Prostate gland (tissue), 2 donors: Measurements from ENCODE around the gene HIVEP3. TPM values are rescaled to one million over a fixed set of nuclear protein-coding genes. Genes with fewer than 3 reads are reported as not detected.

Experiments used
- DNase-seq: peaks from one replicate; pipeline ENCODE4 v3.0.0-alpha.2; 2019; ENCODE audit warnings: low spot score
- H3K27ac ChIP-seq, 2 donors: fragments of 200-600 bp; sonication (generic); 2 replicates each; pipeline ENCODE4 v1.5.1; 2017 to 2019
- H3K27me3 ChIP-seq: fragments of 200-600 bp; sonication (generic); replicated peaks from 2 replicates; pipeline ENCODE4 v1.5.1; 2019; ENCODE audit not compliant: insufficient read depth
- H3K36me3 ChIP-seq, 2 donors: fragments of 200-600 bp; sonication (generic); 1 replicate in 1 of 2; 2 replicates in 1 of 2; pipeline versions ENCODE4 v1.5.1 to v1.8.1; 2017 to 2019
- H3K4me1 ChIP-seq: fragments of 200-600 bp; sonication (generic); replicated peaks from 2 replicates; pipeline ENCODE4 v1.5.1; 2019
- H3K4me3 ChIP-seq, 2 donors: fragments of 200-600 bp; sonication (generic); 2 replicates each; pipeline ENCODE4 v1.5.1; 2017 to 2019
- H3K9me3 ChIP-seq: fragments of 200-600 bp; sonication (generic); 2 replicates; pipeline ENCODE4 v1.5.1; 2017
- CTCF ChIP-seq, 4 experiments: fragments of 200-600 bp in 2 of 4; fragments of 450-650 bp in 2 of 4; sonication (generic) in 2 of 4; IDR thresholded peaks; 1 replicate in 3 of 4; 2 replicates in 1 of 4; pipeline ENCODE4 v1.5.1; 2016 to 2019; ENCODE audit warnings: antibody characterized with exemption in 4 of 4, mild to moderate bottlenecking in 2 of 4, moderate library complexity in 2 of 4
- POLR2A ChIP-seq: fragments of 450-650 bp; IDR thresholded peaks from one replicate; pipeline ENCODE4 v1.6.1; 2016; ENCODE audit warnings: antibody characterized with exemption, mild to moderate bottlenecking
- POLR2AphosphoS5 ChIP-seq: sonication (generic); formaldehyde crosslinking; IDR thresholded peaks from one replicate; pipeline ENCODE4 v1.6.1; 2017; ENCODE audit warnings: antibody characterized with exemption
- WGBS: methylation state at CpG from one replicate; pipeline ENCODE4 v1.1.5; 2018; 5-methylcytosine and 5-hydroxymethylcytosine counted together
- intact Hi-C: fragments of 100-400 bp; cut with DNase I; formaldehyde crosslinking; loops from one replicate; pipeline ENCODE4 v1.14.2; 2022
- total RNA-seq, 2 donors: library from RNA; depleted of rRNA; stranded (reverse); fragments of >200 nt; gene quantifications; one replicate each; pipeline ENCODE4 v1.1.0, GENCODE V29; 2016

The HIVEP3 gene
- total RNA-seq, 2 donors from 2014 or later, result 9.3 to 11.2 TPM

- Histone ChIP-seq H3K27me3 (no peaks in the 10 kb centered on the region), H3K27ac (peak overlapping the region; percentile 76 to 89), H3K9me3 (no peaks in the 10 kb centered on the region), H3K36me3 (no peaks in the 10 kb centered on the region), H3K4me1 (peaks cover 42% of the 10 kb centered on the region), H3K4me3 (no peak overlapping the region)
- 62% methylated on average over 7 of the region's 7 CpGs for WGBS
- TF ChIP-seq POLR2A (no peak), CTCF (IDR thresholded peaks at IDR 0.05) (no peak), POLR2AphosphoS5 (no peak)
- no peak for DNase-seq
- intact Hi-C loops, result no loop called here
Observed at GRCh38 chr1:41500781-41501518, 417.8 kb downstream of the HIVEP3 start.

GRCh38 chr1:41500378-41500777 is 418.3 kb downstream of the HIVEP3 start:
- H3K4me1 ChIP-seq, result peaks cover 42% of the 10 kb centered on the region
- 43% methylated on average over 10 of the region's 10 CpGs for WGBS

GRCh38 chr1:41499591-41499990 is 419.1 kb downstream of the HIVEP3 start:
- Histone ChIP-seq H3K27me3 (no peaks in the 10 kb centered on the region), H3K27ac (peak overlapping the region; percentile 65 to 89), H3K9me3 (no peaks in the 10 kb centered on the region), H3K4me3 (no peak overlapping the region), H3K36me3 (no peaks in the 10 kb centered on the region), H3K4me1 (peaks cover 42% of the 10 kb centered on the region)
- TF ChIP-seq POLR2AphosphoS5 (no peak), POLR2A (no peak), CTCF (IDR thresholded peaks at IDR 0.05) (no peak)
- DNase-seq, result no peak
- intact Hi-C loops, result no loop called here
- 44% methylated on average over 2 of the region's 2 CpGs for WGBS

More at GRCh38 chr1:41500378-41500777, 418.3 kb downstream of the HIVEP3 start:
- TF ChIP-seq POLR2AphosphoS5 (peak; percentile 89), POLR2A (peak; percentile 26), CTCF (IDR thresholded peaks at IDR 0.05) (peak in 1 of 4 experiments; percentile 25)
- intact Hi-C loops, result no loop called here
- Histone ChIP-seq H3K4me3 (no peak overlapping the region), H3K36me3 (no peaks in the 10 kb centered on the region), H3K27ac (peak overlapping the region; percentile 76 to 89), H3K9me3 (no peaks in the 10 kb centered on the region), H3K27me3 (no peaks in the 10 kb centered on the region)
- DNase-seq, result peak; percentile 98

- Histone ChIP-seq H3K4me3 (no peak overlapping the region), H3K27me3 (no peaks in the 10 kb centered on the region), H3K36me3 (no peaks in the 10 kb centered on the region), H3K27ac (peak overlapping the region; percentile 65 to 89), H3K4me1 (peaks cover 42% of the 10 kb centered on the region), H3K9me3 (no peaks in the 10 kb centered on the region)
- peak; percentile 91 for DNase-seq
- intact Hi-C loops, result no loop called here
- TF ChIP-seq POLR2AphosphoS5 (peak; percentile 90), POLR2A (no peak), CTCF (IDR thresholded peaks at IDR 0.05) (peak in 2 of 4 experiments; percentile 2 to 8)
- 48% methylated on average over 11 of the region's 12 CpGs for WGBS
Observed at GRCh38 chr1:41498804-41499203, 419.9 kb downstream of the HIVEP3 start.

GRCh38 chr1:41498391-41498790 is 420.3 kb downstream of the HIVEP3 start:
- H3K9me3 ChIP-seq, result no peaks in the 10 kb centered on the region
- TF ChIP-seq POLR2AphosphoS5 (no peak), POLR2A (no peak), CTCF (IDR thresholded peaks at IDR 0.05) (no peak)
- H3K27me3 ChIP-seq, result no peaks in the 10 kb centered on the region
- DNase-seq, result peak; percentile 54
- H3K36me3 ChIP-seq, result no peaks in the 10 kb centered on the region
- H3K27ac ChIP-seq, result peak overlapping the region; percentile 65 to 89
- H3K4me3 ChIP-seq, result no peak overlapping the region
- intact Hi-C loops, result no loop called here
- H3K4me1 ChIP-seq, result peaks cover 42% of the 10 kb centered on the region
- WGBS, result 65% methylated on average over 5 of the region's 5 CpGs
